ENCODE measurements around the gene ADAM12. TPM values are rescaled to one million over a fixed set of nuclear protein-coding genes. Genes with fewer than 3 reads are reported as not detected.

ADAM12 gene
- total and polyA plus RNA-seq, 7 donors, result 0.01 to 3.3 (median 0.24) TPM; not detected in 2

- H3K27me3 ChIP-seq (ENCODE audit: insufficient read depth in 3 of 3, low read length in 2 of 3), result no peaks in the 10 kb centered on the region
- DNase-seq (no peak), ATAC-seq (no peak)
- no peak overlapping the region for H3K4me3 ChIP-seq
- no peaks in the 10 kb centered on the region for H3K4me1 ChIP-seq
- intact Hi-C loops (cut with DNase I), result no loop called here
- H3K36me3 ChIP-seq (ENCODE audit: insufficient read depth in 1 of 2, low read depth in 1 of 2), result no peaks in the 10 kb centered on the region
- H3K27ac ChIP-seq, result no peak overlapping the region
- 77 to 82% (median 81%) methylated on average over 6 of the region's 6 CpGs for WGBS, 3 donors
- no peak for TF ChIP-seq CTCF (IDR thresholded peaks at IDR 0.05)
- H3K9me3 ChIP-seq, result no peaks in the 10 kb centered on the region
Measured at GRCh38 chr10:126075009-126075408, 313.3 kb downstream of the ADAM12 start.

GRCh38 chr10:126074291-126074690 is 314.0 kb downstream of the ADAM12 start:
- no peaks in the 10 kb centered on the region for H3K27me3 ChIP-seq (ENCODE audit: insufficient read depth in 3 of 3, low read length in 2 of 3)
- no peaks in the 10 kb centered on the region for H3K36me3 ChIP-seq (ENCODE audit: insufficient read depth in 1 of 2, low read depth in 1 of 2)
- no peaks in the 10 kb centered on the region for H3K4me1 ChIP-seq
- no peak for TF ChIP-seq CTCF (IDR thresholded peaks at IDR 0.05)
- DNase-seq (no peak), ATAC-seq (no peak)
- H3K27ac ChIP-seq, result no peak overlapping the region
- no peaks in the 10 kb centered on the region for H3K9me3 ChIP-seq
- intact Hi-C loops (cut with DNase I), result no loop called here
- 54 to 73% (median 70%) methylated on average over 3 of the region's 3 CpGs for WGBS, 3 donors
- no peak overlapping the region for H3K4me3 ChIP-seq

GRCh38 chr10:126073606-126074005 is 314.7 kb downstream of the ADAM12 start:
- H3K9me3 ChIP-seq, result no peaks in the 10 kb centered on the region
- no peak for TF ChIP-seq CTCF (IDR thresholded peaks at IDR 0.05)
- H3K4me1 ChIP-seq, result no peaks in the 10 kb centered on the region
- ATAC-seq (no peak), DNase-seq (no peak)
- H3K27me3 ChIP-seq (ENCODE audit: insufficient read depth in 3 of 3, low read length in 2 of 3), result no peaks in the 10 kb centered on the region
- no peak overlapping the region for H3K27ac ChIP-seq
- 86 to 92% (median 88%) methylated on average over 1 of the region's 1 CpG for WGBS, 3 donors
- intact Hi-C loops (cut with DNase I), result no loop called here
- H3K4me3 ChIP-seq, result no peak overlapping the region
- H3K36me3 ChIP-seq (ENCODE audit: insufficient read depth in 1 of 2, low read depth in 1 of 2), result no peaks in the 10 kb centered on the region

- DNase-seq (no peak), ATAC-seq (no peak)
- H3K27me3 ChIP-seq (ENCODE audit: insufficient read depth in 3 of 3, low read length in 2 of 3), result no peaks in the 10 kb centered on the region
- WGBS, 3 donors, result 86 to 92% (median 88%) methylated on average over 4 of the region's 4 CpGs
- no peaks in the 10 kb centered on the region for H3K9me3 ChIP-seq
- no peaks in the 10 kb centered on the region for H3K36me3 ChIP-seq (ENCODE audit: insufficient read depth in 1 of 2, low read depth in 1 of 2)
- no peak overlapping the region for H3K27ac ChIP-seq
- intact Hi-C loops (cut with DNase I), result no loop called here
- no peak for TF ChIP-seq CTCF (IDR thresholded peaks at IDR 0.05)
- no peaks in the 10 kb centered on the region for H3K4me1 ChIP-seq
- H3K4me3 ChIP-seq, result no peak overlapping the region
Measured at GRCh38 chr10:126072622-126073021, 315.7 kb downstream of the ADAM12 start.

- intact Hi-C loops (cut with DNase I), result no loop called here
- no peaks in the 10 kb centered on the region for H3K9me3 ChIP-seq
- H3K36me3 ChIP-seq (ENCODE audit: insufficient read depth in 1 of 2, low read depth in 1 of 2), result no peaks in the 10 kb centered on the region
- no peak overlapping the region for H3K4me3 ChIP-seq
- WGBS, 3 donors, result 73 to 77% (median 76%) methylated on average over 8 of the region's 8 CpGs
- no peak overlapping the region for H3K27ac ChIP-seq
- H3K4me1 ChIP-seq, result no peaks in the 10 kb centered on the region
- ATAC-seq (no peak), DNase-seq (no peak)
- no peaks in the 10 kb centered on the region for H3K27me3 ChIP-seq (ENCODE audit: insufficient read depth in 3 of 3, low read length in 2 of 3)
- no peak for TF ChIP-seq CTCF (IDR thresholded peaks at IDR 0.05)
Measured at GRCh38 chr10:126070476-126071215, 317.6 kb downstream of the ADAM12 start.
